K562 (cell line): ENCODE measurements around the gene CYP4F3. TPM values are rescaled to one million over a fixed set of nuclear protein-coding genes. Genes with fewer than 3 reads are reported as not detected.

ENCODE experiments used
- CBX8 ChIP-seq: fragments of 200-600 bp; sonication (generic); IDR thresholded peaks from 2 replicates; pipeline ENCODE4 v1.6.1; 2012; ENCODE audit warnings: borderline replicate concordance, mixed run types, low read depth, mild to moderate bottlenecking, moderate library complexity, mixed read lengths, low read length, control low read depth, inconsistent platforms; ENCODE audit not compliant: poor library complexity, severe bottlenecking; ENCODE audit errors: extremely low read depth
- MIER1 ChIP-seq: fragments of 450-650 bp; IDR thresholded peaks from 2 replicates; pipeline ENCODE4 v1.6.1; 2016; ENCODE audit warnings: antibody characterized with exemption, mild to moderate bottlenecking, low read depth
- PRMT5 ChIP-seq: sonication (generic); formaldehyde crosslinking; IDR thresholded peaks from 2 replicates; pipeline ENCODE4 v1.5.0; 2020; ENCODE audit warnings: missing genetic modification reagents
- RHOXF2B ChIP-seq: fragments of 250-450 bp; sonication (Bioruptor Pico); conservative IDR thresholded peaks from 2 replicates; pipeline ENCODE4 v1.5.1; 2021
- SMC3 ChIP-seq: conservative IDR thresholded peaks from 2 replicates; pipeline ENCODE4 v1.6.1; 2011; ENCODE audit warnings: low read depth, low read length, improper control_type of control experiment; ENCODE audit not compliant: insufficient read depth
- SRF ChIP-seq, 2 experiments: fragments of 250-450, 450-650 bp in 1 of 2; sonication (Bioruptor Pico) in 1 of 2; sonication (generic) in 1 of 2; formaldehyde crosslinking; IDR thresholded peaks; 2 replicates each; pipeline versions ENCODE4 v1.5.0 to v1.5.1; 2020 to 2022; ENCODE audit warnings: mild to moderate bottlenecking in 1 of 2, missing genetic modification reagents in 1 of 2
- STAG1 ChIP-seq: sonication (generic); formaldehyde crosslinking; IDR thresholded peaks from 2 replicates; pipeline ENCODE4 v1.5.0; 2020; ENCODE audit warnings: missing genetic modification reagents, borderline replicate concordance
- TEAD1 ChIP-seq, 2 experiments: fragments of 450-650 bp in 1 of 2; sonication (generic) in 1 of 2; formaldehyde crosslinking; IDR thresholded peaks; 2 replicates each; pipeline versions ENCODE4 v1.4.0 to v1.8.0; 2020 to 2022; ENCODE audit warnings: mild to moderate bottlenecking in 2 of 2, missing genetic modification reagents in 1 of 2
- polyA plus RNA-seq, 8 experiments: library from polyadenylated mRNA; depleted of rRNA in 4 of 8; stranded (reverse) in 5 of 8; unstranded in 3 of 8; fragments of >200 nt; fragmentation: Nextera tagmentation in 2 of 8; fragmentation: Illumina TruSeq in 1 of 8; extraction: Ambion mirVana in 2 of 8; extraction: Trizol in 1 of 8; gene quantifications; 2 replicates each; pipeline versions ENCODE4 v1.2.1 to v1.2.3, GENCODE V29; 2011 to 2014; ENCODE audit warnings: inconsistent platforms in 1 of 8, missing spikeins in 1 of 8
- total RNA-seq, 7 experiments: library from RNA; depleted of rRNA in 6 of 7; stranded (reverse); fragments of >200 nt in 6 of 7; fragmentation: Illumina TruSeq in 2 of 7; extraction: Trizol in 2 of 7; gene quantifications; 2 replicates each; pipeline versions ENCODE4 v1.2.1 to v1.2.3, GENCODE V29; 2011 to 2021; ENCODE audit warnings: low replicate concordance in 1 of 7
- TF ChIP-seq, protein P1 (sequence below): fragments of 450-650 bp; IDR thresholded peaks from 2 replicates; pipeline ENCODE4 v1.6.1; 2016
- TF ChIP-seq, protein P2 (sequence below): fragments of 250-450 bp; sonication (Bioruptor Pico); IDR thresholded peaks from 2 replicates; pipeline ENCODE4 v1.8.0; 2021; ENCODE audit warnings: moderate library complexity, mild to moderate bottlenecking, inconsistent platforms
- TF ChIP-seq, protein P3 (sequence below), 2 experiments: fragments of 450-650 bp; formaldehyde crosslinking in 1 of 2; IDR thresholded peaks; 2 replicates each; pipeline versions ENCODE4 v1.4.0 to v1.6.1; 2014 to 2020; ENCODE audit warnings: mild to moderate bottlenecking in 2 of 2, borderline replicate concordance in 1 of 2, low read depth in 1 of 2

CYP4F3 gene
- total and polyA plus RNA-seq, 9 of the 15 experiments (the other 6 are each of a cell fraction or from before 2014, with no cell fraction given), result 0.01 to 0.40 (median 0.16) TPM; not detected in 6

DNA sequence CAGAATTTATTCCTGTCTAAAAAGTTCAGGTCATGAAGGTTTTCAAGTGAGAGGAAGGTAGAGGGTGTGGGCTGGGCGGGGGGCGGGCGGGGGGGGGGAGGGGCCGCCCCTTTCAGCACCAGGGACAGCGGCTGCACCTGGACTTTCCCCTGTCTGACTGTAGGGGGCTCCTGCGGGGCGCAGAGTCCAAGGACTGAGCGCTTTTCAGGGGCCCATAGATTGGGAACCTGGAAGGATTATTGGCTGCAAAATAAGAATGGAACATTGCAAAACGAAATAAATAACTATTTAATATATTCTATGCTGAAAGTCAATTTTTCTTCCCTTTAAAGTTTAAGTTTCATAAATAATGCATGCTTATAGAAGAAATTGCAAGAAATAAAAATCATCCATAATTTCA is 8.9 kb upstream of the CYP4F3 start (continued):
- TF ChIP-seq, protein P1, sequence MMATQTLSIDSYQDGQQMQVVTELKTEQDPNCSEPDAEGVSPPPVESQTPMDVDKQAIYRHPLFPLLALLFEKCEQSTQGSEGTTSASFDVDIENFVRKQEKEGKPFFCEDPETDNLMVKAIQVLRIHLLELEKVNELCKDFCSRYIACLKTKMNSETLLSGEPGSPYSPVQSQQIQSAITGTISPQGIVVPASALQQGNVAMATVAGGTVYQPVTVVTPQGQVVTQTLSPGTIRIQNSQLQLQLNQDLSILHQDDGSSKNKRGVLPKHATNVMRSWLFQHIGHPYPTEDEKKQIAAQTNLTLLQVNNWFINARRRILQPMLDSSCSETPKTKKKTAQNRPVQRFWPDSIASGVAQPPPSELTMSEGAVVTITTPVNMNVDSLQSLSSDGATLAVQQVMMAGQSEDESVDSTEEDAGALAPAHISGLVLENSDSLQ, result no peak
- TF ChIP-seq TEAD1 (CRISPR knock-in tag; IDR thresholded peaks at IDR 0.05) (no peak), SRF (CRISPR knock-in tag; IDR thresholded peaks at IDR 0.05) (0 out of 4 replicates have a peak, but pooled peaks of 1 of the 2 experiments have one; percentile 46), RHOXF2B (CRISPR knock-in tag) (no peak), STAG1 (peak; percentile 13; the same call in 1 of the 2 replicates), SMC3 (peak; percentile 63), MIER1 (peak; percentile 66; the same call in 1 of the 2 replicates), CBX8 (no peak), PRMT5 (CRISPR knock-in tag) (peak; percentile 82; the same call in 1 of the 2 replicates)
- TF ChIP-seq, protein P2, sequence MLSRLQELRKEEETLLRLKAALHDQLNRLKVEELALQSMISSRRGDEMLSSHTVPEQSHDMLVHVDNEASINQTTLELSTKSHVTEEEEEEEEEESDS (CRISPR knock-in tag), result no peak
- TF ChIP-seq, protein P3, sequence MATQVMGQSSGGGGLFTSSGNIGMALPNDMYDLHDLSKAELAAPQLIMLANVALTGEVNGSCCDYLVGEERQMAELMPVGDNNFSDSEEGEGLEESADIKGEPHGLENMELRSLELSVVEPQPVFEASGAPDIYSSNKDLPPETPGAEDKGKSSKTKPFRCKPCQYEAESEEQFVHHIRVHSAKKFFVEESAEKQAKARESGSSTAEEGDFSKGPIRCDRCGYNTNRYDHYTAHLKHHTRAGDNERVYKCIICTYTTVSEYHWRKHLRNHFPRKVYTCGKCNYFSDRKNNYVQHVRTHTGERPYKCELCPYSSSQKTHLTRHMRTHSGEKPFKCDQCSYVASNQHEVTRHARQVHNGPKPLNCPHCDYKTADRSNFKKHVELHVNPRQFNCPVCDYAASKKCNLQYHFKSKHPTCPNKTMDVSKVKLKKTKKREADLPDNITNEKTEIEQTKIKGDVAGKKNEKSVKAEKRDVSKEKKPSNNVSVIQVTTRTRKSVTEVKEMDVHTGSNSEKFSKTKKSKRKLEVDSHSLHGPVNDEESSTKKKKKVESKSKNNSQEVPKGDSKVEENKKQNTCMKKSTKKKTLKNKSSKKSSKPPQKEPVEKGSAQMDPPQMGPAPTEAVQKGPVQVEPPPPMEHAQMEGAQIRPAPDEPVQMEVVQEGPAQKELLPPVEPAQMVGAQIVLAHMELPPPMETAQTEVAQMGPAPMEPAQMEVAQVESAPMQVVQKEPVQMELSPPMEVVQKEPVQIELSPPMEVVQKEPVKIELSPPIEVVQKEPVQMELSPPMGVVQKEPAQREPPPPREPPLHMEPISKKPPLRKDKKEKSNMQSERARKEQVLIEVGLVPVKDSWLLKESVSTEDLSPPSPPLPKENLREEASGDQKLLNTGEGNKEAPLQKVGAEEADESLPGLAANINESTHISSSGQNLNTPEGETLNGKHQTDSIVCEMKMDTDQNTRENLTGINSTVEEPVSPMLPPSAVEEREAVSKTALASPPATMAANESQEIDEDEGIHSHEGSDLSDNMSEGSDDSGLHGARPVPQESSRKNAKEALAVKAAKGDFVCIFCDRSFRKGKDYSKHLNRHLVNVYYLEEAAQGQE (IDR thresholded peaks at IDR 0.05; ENCODE audit: borderline replicate concordance), result peak; percentile 97
- TF ChIP-seq, protein P3 (CRISPR knock-in tag; IDR thresholded peaks at IDR 0.05; ENCODE audit: low read depth), result peak; percentile 90
